ENCODE results near the gene CCDC78.

DNA sequence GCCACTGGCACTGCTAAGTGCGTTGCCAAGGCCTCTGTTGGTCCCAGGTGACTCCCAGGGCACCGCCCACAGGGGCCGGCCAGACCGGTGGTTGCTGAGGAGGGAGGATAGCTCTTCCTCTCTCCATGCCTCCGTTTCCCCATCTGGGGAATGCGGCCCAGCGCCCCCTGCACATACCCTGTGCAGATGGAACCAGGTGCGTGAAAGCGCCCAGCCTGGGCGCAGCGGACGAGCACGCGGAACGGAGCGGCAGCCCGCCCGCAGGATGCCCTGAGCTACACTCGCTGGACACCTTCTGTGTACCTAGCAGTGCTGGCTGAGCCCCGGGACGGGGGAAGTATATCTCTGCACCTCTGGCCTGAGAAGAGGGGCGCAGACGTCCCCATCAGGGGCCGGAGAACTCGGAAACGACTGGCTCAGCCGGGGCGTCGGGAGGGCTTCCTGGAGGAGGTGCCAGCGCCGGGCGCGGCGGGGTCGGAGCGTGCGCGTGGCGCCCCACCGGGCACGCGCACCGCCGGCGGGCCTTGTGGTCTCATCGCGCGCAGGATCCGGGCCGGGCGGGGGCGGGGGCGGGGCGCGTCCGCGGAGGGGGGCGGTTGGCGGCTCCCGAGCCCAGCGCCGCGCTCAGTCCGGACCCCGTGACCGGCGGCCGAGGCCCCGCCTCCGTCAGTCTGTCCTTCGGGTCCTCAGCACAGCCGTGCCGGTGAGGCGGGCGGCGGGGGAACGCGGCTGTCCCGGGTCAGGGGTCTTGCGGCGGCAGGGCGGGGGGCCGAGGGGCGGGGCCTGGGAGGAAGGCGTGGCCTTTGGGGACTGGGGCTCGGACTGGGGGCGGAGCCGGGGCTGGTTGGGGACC is at the start of gene CCDC78, which contains the start of gene HAGHL:
- TF ChIP-seq SIN3A (IDR thresholded peaks at IDR 0.05; ENCODE audit: borderline replicate concordance, insufficient read depth, low read length) (no peak), TAF1 (IDR thresholded peaks at IDR 0.05; ENCODE audit: borderline replicate concordance, insufficient read depth, low read length) (no peak), POLR2AphosphoS5 (IDR thresholded peaks at IDR 0.05; ENCODE audit: low read depth, low read length) (no peak), FOXP2 (optimal IDR thresholded peaks at IDR 0.05; ENCODE audit: borderline replicate concordance, extremely low read depth, extremely low read length, insufficient read depth) (no peak)
- TF ChIP-seq, protein P1, sequence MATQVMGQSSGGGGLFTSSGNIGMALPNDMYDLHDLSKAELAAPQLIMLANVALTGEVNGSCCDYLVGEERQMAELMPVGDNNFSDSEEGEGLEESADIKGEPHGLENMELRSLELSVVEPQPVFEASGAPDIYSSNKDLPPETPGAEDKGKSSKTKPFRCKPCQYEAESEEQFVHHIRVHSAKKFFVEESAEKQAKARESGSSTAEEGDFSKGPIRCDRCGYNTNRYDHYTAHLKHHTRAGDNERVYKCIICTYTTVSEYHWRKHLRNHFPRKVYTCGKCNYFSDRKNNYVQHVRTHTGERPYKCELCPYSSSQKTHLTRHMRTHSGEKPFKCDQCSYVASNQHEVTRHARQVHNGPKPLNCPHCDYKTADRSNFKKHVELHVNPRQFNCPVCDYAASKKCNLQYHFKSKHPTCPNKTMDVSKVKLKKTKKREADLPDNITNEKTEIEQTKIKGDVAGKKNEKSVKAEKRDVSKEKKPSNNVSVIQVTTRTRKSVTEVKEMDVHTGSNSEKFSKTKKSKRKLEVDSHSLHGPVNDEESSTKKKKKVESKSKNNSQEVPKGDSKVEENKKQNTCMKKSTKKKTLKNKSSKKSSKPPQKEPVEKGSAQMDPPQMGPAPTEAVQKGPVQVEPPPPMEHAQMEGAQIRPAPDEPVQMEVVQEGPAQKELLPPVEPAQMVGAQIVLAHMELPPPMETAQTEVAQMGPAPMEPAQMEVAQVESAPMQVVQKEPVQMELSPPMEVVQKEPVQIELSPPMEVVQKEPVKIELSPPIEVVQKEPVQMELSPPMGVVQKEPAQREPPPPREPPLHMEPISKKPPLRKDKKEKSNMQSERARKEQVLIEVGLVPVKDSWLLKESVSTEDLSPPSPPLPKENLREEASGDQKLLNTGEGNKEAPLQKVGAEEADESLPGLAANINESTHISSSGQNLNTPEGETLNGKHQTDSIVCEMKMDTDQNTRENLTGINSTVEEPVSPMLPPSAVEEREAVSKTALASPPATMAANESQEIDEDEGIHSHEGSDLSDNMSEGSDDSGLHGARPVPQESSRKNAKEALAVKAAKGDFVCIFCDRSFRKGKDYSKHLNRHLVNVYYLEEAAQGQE (IDR thresholded peaks at IDR 0.05; ENCODE audit: insufficient read depth in 1 of 2, low read depth in 2 of 2, low read length in 2 of 2), result no peak
